Ishikawa (cell line): Measurements from ENCODE around the gene TUBB1.

Source experiments
- CEBPB ChIP-seq: IDR thresholded peaks from 2 replicates; pipeline ENCODE4 v1.6.1; 2012
- CREB1 ChIP-seq: IDR thresholded peaks from 2 replicates; pipeline ENCODE4 v1.6.1; 2012; ENCODE audit warnings: low read depth
- EGR1 ChIP-seq: IDR thresholded peaks from 2 replicates; pipeline ENCODE4 v1.6.1; 2012
- EP300 ChIP-seq: IDR thresholded peaks from 2 replicates; pipeline ENCODE4 v1.6.1; 2012; ENCODE audit warnings: borderline replicate concordance
- FOXM1 ChIP-seq: IDR thresholded peaks from 2 replicates; pipeline ENCODE4 v1.6.1; 2012; ENCODE audit warnings: low read depth, borderline replicate concordance
- NFIC ChIP-seq: IDR thresholded peaks from 2 replicates; pipeline ENCODE4 v1.6.1; 2012
- RAD21 ChIP-seq: IDR thresholded peaks from 2 replicates; pipeline ENCODE4 v1.6.1; 2012; ENCODE audit warnings: low read depth
- TAF1 ChIP-seq: IDR thresholded peaks from 2 replicates; pipeline ENCODE4 v1.6.1; 2012; ENCODE audit warnings: low read depth, mild to moderate bottlenecking
- TCF12 ChIP-seq: IDR thresholded peaks from 2 replicates; pipeline ENCODE4 v1.6.1; 2012; ENCODE audit warnings: low read depth
- TEAD4 ChIP-seq: IDR thresholded peaks from 2 replicates; pipeline ENCODE4 v1.6.1; 2012
- YY1 ChIP-seq: IDR thresholded peaks from 2 replicates; pipeline ENCODE4 v1.6.1; 2012; ENCODE audit warnings: low read depth
- ZBTB7A ChIP-seq: IDR thresholded peaks from 2 replicates; pipeline ENCODE4 v1.6.1; 2012; ENCODE audit warnings: low read depth
- TF ChIP-seq, protein P1 (sequence below): IDR thresholded peaks from 2 replicates; pipeline ENCODE4 v1.6.1; 2012; ENCODE audit warnings: low read depth, mild to moderate bottlenecking
- TF ChIP-seq, protein P2 (sequence below): IDR thresholded peaks from 2 replicates; pipeline ENCODE4 v1.6.1; 2012
- TF ChIP-seq, protein P3 (sequence below): IDR thresholded peaks from 2 replicates; pipeline ENCODE4 v1.6.1; 2012

TUBB1 gene

DNA sequence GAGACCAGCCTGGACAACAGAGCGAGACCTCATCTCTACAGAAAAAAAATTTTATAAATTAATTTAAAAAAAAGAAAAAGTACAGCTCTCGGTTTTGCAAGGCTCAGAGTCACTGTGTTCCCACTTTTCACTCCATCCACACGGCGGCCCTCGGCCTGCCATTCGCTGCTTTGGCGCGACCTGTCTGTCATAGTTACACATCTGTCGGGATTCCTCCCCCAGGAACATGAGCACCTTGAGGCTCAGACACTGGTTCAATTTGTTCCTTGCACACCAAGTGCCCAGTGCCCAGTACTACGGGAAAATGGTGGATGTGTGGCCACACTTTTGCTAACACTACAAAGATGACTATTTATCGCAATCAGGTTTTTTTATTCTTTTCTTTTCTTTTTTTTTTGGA is 20.6 kb upstream of the TUBB1 start:
- no peak for TF ChIP-seq YY1
- TF ChIP-seq, protein P1, sequence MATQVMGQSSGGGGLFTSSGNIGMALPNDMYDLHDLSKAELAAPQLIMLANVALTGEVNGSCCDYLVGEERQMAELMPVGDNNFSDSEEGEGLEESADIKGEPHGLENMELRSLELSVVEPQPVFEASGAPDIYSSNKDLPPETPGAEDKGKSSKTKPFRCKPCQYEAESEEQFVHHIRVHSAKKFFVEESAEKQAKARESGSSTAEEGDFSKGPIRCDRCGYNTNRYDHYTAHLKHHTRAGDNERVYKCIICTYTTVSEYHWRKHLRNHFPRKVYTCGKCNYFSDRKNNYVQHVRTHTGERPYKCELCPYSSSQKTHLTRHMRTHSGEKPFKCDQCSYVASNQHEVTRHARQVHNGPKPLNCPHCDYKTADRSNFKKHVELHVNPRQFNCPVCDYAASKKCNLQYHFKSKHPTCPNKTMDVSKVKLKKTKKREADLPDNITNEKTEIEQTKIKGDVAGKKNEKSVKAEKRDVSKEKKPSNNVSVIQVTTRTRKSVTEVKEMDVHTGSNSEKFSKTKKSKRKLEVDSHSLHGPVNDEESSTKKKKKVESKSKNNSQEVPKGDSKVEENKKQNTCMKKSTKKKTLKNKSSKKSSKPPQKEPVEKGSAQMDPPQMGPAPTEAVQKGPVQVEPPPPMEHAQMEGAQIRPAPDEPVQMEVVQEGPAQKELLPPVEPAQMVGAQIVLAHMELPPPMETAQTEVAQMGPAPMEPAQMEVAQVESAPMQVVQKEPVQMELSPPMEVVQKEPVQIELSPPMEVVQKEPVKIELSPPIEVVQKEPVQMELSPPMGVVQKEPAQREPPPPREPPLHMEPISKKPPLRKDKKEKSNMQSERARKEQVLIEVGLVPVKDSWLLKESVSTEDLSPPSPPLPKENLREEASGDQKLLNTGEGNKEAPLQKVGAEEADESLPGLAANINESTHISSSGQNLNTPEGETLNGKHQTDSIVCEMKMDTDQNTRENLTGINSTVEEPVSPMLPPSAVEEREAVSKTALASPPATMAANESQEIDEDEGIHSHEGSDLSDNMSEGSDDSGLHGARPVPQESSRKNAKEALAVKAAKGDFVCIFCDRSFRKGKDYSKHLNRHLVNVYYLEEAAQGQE: no peak
- TF ChIP-seq ZBTB7A: no peak
- no peak for TF ChIP-seq FOXM1
- TF ChIP-seq NFIC: no peak
- no peak for TF ChIP-seq TAF1
- no peak for TF ChIP-seq EGR1
- no peak for TF ChIP-seq EP300
- no peak for TF ChIP-seq TCF12
- no peak for TF ChIP-seq TEAD4
- no peak for TF ChIP-seq CEBPB
- TF ChIP-seq, protein P2, sequence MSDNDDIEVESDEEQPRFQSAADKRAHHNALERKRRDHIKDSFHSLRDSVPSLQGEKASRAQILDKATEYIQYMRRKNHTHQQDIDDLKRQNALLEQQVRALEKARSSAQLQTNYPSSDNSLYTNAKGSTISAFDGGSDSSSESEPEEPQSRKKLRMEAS: no peak
- TF ChIP-seq CREB1: no peak

DNA sequence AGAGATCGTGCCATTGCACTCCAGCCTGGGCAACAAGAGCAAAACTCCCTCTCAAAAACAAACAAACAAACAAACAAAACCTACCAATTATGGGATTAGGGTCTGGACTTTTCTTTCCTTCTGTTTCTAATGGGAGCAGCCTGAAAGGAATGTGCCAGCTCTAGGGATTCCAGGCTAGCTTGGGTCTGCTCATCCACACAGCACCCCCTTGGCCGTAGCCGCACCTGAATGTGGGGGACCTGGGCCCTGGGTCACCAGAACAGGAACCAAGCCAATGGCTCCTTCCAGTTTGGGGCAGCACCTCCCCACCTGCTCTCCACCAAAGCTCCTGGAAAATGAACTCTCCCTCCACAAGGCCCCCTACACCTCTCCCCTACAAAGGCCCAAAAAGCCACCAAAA is 18.9 kb upstream of the TUBB1 start:
- TF ChIP-seq YY1: no peak
- no peak for TF ChIP-seq ZBTB7A
- TF ChIP-seq, protein P3, sequence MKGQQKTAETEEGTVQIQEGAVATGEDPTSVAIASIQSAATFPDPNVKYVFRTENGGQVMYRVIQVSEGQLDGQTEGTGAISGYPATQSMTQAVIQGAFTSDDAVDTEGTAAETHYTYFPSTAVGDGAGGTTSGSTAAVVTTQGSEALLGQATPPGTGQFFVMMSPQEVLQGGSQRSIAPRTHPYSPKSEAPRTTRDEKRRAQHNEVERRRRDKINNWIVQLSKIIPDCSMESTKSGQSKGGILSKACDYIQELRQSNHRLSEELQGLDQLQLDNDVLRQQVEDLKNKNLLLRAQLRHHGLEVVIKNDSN: no peak
- no peak for TF ChIP-seq NFIC
- TF ChIP-seq TCF12: no peak
- no peak for TF ChIP-seq EP300
- TF ChIP-seq, protein P1: no peak
- no peak for TF ChIP-seq TAF1
- TF ChIP-seq CREB1: no peak
- TF ChIP-seq, protein P2: no peak
- no peak for TF ChIP-seq TEAD4
- TF ChIP-seq EGR1: no peak
- TF ChIP-seq RAD21: no peak
- TF ChIP-seq FOXM1: no peak

DNA sequence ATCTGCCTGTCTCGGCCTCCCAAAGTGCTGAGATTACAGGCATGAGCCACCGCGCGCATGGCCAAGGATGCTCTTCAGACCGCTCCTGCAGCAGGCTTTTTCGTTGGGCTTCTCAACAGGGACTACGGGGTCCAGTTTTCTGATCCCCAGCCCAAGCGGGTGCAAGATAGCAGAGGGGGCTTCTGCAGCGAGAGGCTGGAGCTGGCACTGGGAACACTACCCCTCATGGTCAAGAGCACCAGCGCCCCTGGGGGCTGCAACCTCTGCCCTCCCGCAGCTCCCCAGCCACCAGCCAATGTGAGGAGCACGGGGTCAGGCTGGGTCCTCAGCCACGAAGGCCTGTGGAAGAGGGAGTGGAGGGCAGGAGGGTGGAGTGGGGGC is 18.2 kb upstream of the TUBB1 start:
- TF ChIP-seq TEAD4: no peak

DNA sequence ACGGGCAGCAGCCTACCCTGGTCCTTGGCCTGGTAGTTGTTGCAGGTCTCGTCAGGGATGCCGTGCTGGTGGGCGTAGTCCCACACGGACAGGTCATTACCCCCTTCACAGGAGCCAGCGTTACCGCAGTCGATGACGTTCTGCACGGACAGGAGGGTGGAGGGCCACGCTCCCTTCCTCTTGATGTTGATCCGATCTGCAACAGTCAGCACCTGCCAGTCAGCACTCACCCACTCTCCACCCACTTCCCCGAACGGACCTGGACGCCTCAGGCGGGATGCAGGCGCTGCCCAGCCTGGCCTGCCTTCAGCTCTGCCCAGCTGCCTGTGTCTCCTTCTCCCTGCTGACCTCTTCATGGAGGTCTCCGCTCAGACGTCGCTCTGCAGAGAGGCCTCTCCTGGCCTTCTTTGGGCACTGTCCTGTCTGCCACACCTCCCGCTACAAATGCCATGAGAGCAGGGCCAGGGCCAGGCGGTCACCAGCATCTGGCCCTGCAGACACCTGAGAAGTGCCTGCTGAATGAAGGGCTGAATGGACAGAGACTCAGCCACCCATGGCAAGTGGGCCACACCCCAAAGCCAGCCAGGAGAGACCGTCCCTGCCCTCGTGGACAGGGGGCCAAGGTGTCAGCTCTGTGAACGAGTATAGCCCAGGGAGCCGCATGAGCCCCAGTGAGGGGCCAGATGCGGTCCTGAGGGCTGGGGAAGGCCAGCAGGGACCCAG is 17.6 kb upstream of the TUBB1 start:
- TF ChIP-seq TAF1: no peak
- TF ChIP-seq CEBPB: no peak
- no peak for TF ChIP-seq ZBTB7A
- TF ChIP-seq, protein P3: no peak
- TF ChIP-seq FOXM1: no peak
- TF ChIP-seq, protein P2: no peak
- TF ChIP-seq EP300: no peak
- TF ChIP-seq TEAD4: no peak
- TF ChIP-seq RAD21: no peak
- TF ChIP-seq YY1: no peak
- TF ChIP-seq TCF12: no peak
- TF ChIP-seq CREB1: no peak

DNA sequence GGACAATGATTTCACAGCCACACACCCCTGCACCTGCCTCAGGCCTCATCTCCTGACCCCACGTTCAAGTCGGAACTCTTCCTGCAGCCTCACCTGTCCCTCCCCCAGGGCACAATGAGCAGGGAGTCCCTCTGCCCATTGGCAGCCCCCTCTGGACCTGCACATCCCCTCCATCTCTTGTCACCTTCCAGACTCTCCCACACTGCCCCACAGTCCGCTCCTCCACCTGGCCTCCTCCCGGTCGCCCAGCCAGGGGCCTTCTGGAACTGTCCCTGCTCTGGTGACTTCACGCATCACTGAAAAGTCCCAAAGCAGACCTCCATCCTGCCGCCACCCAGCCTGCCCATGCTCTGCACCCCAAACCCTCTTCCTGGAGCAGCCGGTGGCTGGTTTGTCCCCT is 16.8 kb upstream of the TUBB1 start:
- no peak for TF ChIP-seq TCF12

DNA sequence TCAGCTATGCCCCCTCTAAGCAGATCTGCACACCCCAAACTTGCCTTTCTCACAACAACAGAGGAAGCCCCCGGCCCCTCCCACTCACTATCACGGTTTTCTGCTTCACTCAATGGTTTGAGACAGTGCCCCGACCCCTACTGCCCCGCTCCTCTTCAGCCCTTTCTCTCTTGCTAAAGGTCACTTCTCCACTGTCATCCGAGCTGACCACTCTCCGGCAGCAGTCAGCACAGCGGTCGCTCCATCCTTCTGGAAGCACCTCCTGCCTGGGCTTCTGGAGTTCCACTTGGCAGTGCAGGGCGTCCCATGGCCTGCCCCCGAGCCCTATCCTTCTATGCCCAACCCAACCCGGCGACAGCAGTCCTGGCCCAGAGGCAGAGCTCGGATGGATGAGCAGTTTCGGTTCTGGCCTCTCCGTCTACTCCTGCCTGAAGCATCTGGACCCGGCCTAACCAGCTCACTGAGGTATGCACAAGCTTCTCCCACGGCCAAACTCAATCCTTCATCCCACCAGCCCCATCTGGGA is 16.3 kb upstream of the TUBB1 start:
- TF ChIP-seq ZBTB7A: no peak
- no peak for TF ChIP-seq CREB1
- TF ChIP-seq, protein P2: no peak
- TF ChIP-seq NFIC: no peak
- TF ChIP-seq, protein P1: no peak
- no peak for TF ChIP-seq FOXM1
- TF ChIP-seq EP300: no peak
- TF ChIP-seq, protein P3: no peak
- no peak for TF ChIP-seq TEAD4
- TF ChIP-seq TCF12: no peak
- TF ChIP-seq TAF1: no peak
- TF ChIP-seq RAD21: no peak
- no peak for TF ChIP-seq CEBPB
- no peak for TF ChIP-seq EGR1
- no peak for TF ChIP-seq YY1
